ENCODE data around the gene CEP20.
A peak's percentile ranks its signal among the peaks of the same experiment; 100 is the strongest.

Gene CEP20

GRCh38 chr16:15897121-15897780 lies 8.8 kb upstream of the CEP20 start:
- Histone ChIP-seq H3K4me2 (ENCODE audit: low read depth, low read length) (peak overlapping the region; percentile 49; the same call in 1 of the 2 replicates), H3K36me3 (replicated peaks; ENCODE audit: insufficient read depth, low read length) (no peaks in the 10 kb centered on the region), H2AFZ (ENCODE audit: low read length) (0 out of 2 replicates have a peak overlapping the region, but pooled peaks have one; percentile 22), H4K20me1 (ENCODE audit: insufficient read depth, low read length) (no peaks in the 10 kb centered on the region), H3K9me2 (replicated peaks; ENCODE audit: insufficient read depth, low read length) (no peaks in the 10 kb centered on the region), H3K4me1 (ENCODE audit: low read length) (peaks cover 22% of the 10 kb centered on the region), H3K79me2 (ENCODE audit: low read length) (no peaks in the 10 kb centered on the region), H3K9me3 (replicated peaks; ENCODE audit: insufficient read depth, low read length) (no peaks in the 10 kb centered on the region), H3K27me3 (replicated peaks; ENCODE audit: insufficient read depth, low read length) (no peaks in the 10 kb centered on the region), H3K27ac (ENCODE audit: low read length) (peak overlapping the region; percentile 39; the same call in 1 of the 2 replicates), H3F3A (ENCODE audit: insufficient read depth, low read length) (peaks cover 5% of the 10 kb centered on the region), H3K9ac (ENCODE audit: low read length) (no peak overlapping the region), H3K4me3 (ENCODE audit: low read length) (no peak overlapping the region)
- TF ChIP-seq EZH2phosphoT487 (IDR thresholded peaks at IDR 0.05; ENCODE audit: low read length), result no peak
- TF ChIP-seq, protein P1, sequence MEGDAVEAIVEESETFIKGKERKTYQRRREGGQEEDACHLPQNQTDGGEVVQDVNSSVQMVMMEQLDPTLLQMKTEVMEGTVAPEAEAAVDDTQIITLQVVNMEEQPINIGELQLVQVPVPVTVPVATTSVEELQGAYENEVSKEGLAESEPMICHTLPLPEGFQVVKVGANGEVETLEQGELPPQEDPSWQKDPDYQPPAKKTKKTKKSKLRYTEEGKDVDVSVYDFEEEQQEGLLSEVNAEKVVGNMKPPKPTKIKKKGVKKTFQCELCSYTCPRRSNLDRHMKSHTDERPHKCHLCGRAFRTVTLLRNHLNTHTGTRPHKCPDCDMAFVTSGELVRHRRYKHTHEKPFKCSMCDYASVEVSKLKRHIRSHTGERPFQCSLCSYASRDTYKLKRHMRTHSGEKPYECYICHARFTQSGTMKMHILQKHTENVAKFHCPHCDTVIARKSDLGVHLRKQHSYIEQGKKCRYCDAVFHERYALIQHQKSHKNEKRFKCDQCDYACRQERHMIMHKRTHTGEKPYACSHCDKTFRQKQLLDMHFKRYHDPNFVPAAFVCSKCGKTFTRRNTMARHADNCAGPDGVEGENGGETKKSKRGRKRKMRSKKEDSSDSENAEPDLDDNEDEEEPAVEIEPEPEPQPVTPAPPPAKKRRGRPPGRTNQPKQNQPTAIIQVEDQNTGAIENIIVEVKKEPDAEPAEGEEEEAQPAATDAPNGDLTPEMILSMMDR (IDR thresholded peaks at IDR 0.05; ENCODE audit: low read length), result no peak
- TF ChIP-seq EZH2 (optimal IDR thresholded peaks at IDR 0.05; ENCODE audit: low read depth, low read length), result no peak
- no peak for DNase-seq

- Histone ChIP-seq H3K27me3 (replicated peaks; ENCODE audit: insufficient read depth, low read length) (no peaks in the 10 kb centered on the region), H3K36me3 (replicated peaks; ENCODE audit: insufficient read depth, low read length) (no peaks in the 10 kb centered on the region), H2AFZ (ENCODE audit: low read length) (no peak overlapping the region), H3K79me2 (ENCODE audit: low read length) (no peaks in the 10 kb centered on the region), H3K4me2 (ENCODE audit: low read depth, low read length) (no peak overlapping the region), H3K9me3 (replicated peaks; ENCODE audit: insufficient read depth, low read length) (no peaks in the 10 kb centered on the region), H3F3A (ENCODE audit: insufficient read depth, low read length) (peaks cover 5% of the 10 kb centered on the region), H3K4me1 (ENCODE audit: low read length) (peaks cover 21% of the 10 kb centered on the region), H3K4me3 (ENCODE audit: low read length) (no peak overlapping the region), H4K20me1 (ENCODE audit: insufficient read depth, low read length) (no peaks in the 10 kb centered on the region), H3K9me2 (replicated peaks; ENCODE audit: insufficient read depth, low read length) (no peaks in the 10 kb centered on the region), H3K27ac (ENCODE audit: low read length) (no peak overlapping the region), H3K9ac (ENCODE audit: low read length) (no peak overlapping the region)
- TF ChIP-seq EZH2phosphoT487 (IDR thresholded peaks at IDR 0.05; ENCODE audit: low read length), result no peak
- TF ChIP-seq, protein P1 (IDR thresholded peaks at IDR 0.05; ENCODE audit: low read length), result no peak
- no peak for TF ChIP-seq EZH2 (optimal IDR thresholded peaks at IDR 0.05; ENCODE audit: low read depth, low read length)
- DNase-seq, result no peak
These were observed 6.4 kb upstream of the CEP20 start for GRCh38 chr16:15894571-15895374.

GRCh38 chr16:15891508-15891907 lies 3.1 kb upstream of the CEP20 start:
- no peaks in the 10 kb centered on the region for H3F3A ChIP-seq (ENCODE audit: insufficient read depth, low read length)
- H3K9me2 ChIP-seq (replicated peaks; ENCODE audit: insufficient read depth, low read length), result no peaks in the 10 kb centered on the region
- no peaks in the 10 kb centered on the region for H3K9me3 ChIP-seq (replicated peaks; ENCODE audit: insufficient read depth, low read length)
- no peaks in the 10 kb centered on the region for H4K20me1 ChIP-seq (ENCODE audit: insufficient read depth, low read length)
- no peaks in the 10 kb centered on the region for H3K27me3 ChIP-seq (replicated peaks; ENCODE audit: insufficient read depth, low read length)
- no peaks in the 10 kb centered on the region for H3K36me3 ChIP-seq (replicated peaks; ENCODE audit: insufficient read depth, low read length)
- H3K9ac ChIP-seq (ENCODE audit: low read length), result no peak overlapping the region
- peaks cover 11% of the 10 kb centered on the region for H3K4me1 ChIP-seq (ENCODE audit: low read length)
- TF ChIP-seq, protein P1 (IDR thresholded peaks at IDR 0.05; ENCODE audit: low read length), result no peak
- TF ChIP-seq EZH2 (optimal IDR thresholded peaks at IDR 0.05; ENCODE audit: low read depth, low read length) (no peak), EZH2phosphoT487 (IDR thresholded peaks at IDR 0.05; ENCODE audit: low read length) (no peak)
- H3K4me2 ChIP-seq (ENCODE audit: low read depth, low read length), result no peak overlapping the region
- H2AFZ ChIP-seq (ENCODE audit: low read length), result no peak overlapping the region
- H3K4me3 ChIP-seq (ENCODE audit: low read length), result no peak overlapping the region
- no peak for DNase-seq
- H3K27ac ChIP-seq (ENCODE audit: low read length), result no peak overlapping the region
- peaks cover 19% of the 10 kb centered on the region for H3K79me2 ChIP-seq (ENCODE audit: low read length)

All from MM.1S (cell line).